Fibroblast of pulmonary artery (primary cell): ENCODE results near the gene RIMBP2.

Source experiments
- DNase-seq: peaks from one replicate; pipeline ENCODE4 v3.0.0-alpha.2; 2010; ENCODE audit warnings: low read depth
- H3K4me3 ChIP-seq: replicated peaks from 2 replicates; pipeline ENCODE4 v1.5.1; 2011; ENCODE audit warnings: low read depth, mild to moderate bottlenecking, control low read depth, low read length, moderate library complexity
- TF ChIP-seq, protein P1 (sequence below): IDR thresholded peaks from 2 replicates; pipeline ENCODE4 v1.5.1; 2011; ENCODE audit warnings: mild to moderate bottlenecking, control low read depth, low read length, inconsistent platforms; ENCODE audit errors: missing control alignments

The RIMBP2 gene

GRCh38 chr12:130508318-130508717 lies 207.8 kb downstream of the RIMBP2 start:
- TF ChIP-seq, protein P1, sequence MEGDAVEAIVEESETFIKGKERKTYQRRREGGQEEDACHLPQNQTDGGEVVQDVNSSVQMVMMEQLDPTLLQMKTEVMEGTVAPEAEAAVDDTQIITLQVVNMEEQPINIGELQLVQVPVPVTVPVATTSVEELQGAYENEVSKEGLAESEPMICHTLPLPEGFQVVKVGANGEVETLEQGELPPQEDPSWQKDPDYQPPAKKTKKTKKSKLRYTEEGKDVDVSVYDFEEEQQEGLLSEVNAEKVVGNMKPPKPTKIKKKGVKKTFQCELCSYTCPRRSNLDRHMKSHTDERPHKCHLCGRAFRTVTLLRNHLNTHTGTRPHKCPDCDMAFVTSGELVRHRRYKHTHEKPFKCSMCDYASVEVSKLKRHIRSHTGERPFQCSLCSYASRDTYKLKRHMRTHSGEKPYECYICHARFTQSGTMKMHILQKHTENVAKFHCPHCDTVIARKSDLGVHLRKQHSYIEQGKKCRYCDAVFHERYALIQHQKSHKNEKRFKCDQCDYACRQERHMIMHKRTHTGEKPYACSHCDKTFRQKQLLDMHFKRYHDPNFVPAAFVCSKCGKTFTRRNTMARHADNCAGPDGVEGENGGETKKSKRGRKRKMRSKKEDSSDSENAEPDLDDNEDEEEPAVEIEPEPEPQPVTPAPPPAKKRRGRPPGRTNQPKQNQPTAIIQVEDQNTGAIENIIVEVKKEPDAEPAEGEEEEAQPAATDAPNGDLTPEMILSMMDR, result no peak
- no peak overlapping the region for H3K4me3 ChIP-seq
- no peak for DNase-seq

DNA sequence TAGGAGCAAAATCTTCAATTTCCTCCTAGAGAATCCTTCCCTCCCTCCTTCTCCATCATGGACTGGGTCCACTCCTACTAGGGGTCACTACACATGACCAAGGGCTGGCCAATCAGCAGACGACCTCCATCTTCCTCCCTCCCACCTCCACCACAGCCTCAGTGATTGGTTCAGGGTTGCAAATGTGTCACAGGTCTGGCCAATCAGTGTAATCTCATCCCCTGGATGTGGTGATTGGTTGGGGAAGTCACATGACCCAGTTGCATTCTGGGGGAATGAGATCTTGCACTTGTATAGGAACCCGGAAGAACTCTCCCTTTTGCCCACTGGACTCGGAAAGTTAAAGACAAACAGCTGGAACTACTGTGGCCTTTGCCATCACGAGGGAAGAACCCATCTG lies 209.3 kb downstream of the RIMBP2 start:
- TF ChIP-seq, protein P1, result no peak
- no peak for DNase-seq

DNA sequence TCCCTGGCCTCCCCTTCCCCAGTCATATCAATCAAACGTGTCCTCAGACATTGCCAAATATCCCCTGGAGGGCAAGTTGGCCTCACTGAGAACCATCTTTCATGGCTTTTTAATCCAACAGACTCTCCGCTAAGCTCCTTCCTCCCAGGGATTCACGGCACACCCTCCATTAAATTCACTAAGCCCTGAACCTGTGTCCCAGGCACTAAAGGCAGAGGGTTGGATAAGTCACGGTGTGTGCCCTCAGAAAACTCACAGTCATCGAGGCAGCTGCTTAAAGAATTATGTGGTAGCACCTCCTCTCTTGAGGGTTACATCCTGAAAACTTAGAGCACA lies 211.3 kb downstream of the RIMBP2 start:
- TF ChIP-seq, protein P1, result no peak
- DNase-seq, result no peak
- H3K4me3 ChIP-seq, result no peak overlapping the region

More for the DNA sequence above, 209.3 kb downstream of the RIMBP2 start:
- no peak overlapping the region for H3K4me3 ChIP-seq

DNA sequence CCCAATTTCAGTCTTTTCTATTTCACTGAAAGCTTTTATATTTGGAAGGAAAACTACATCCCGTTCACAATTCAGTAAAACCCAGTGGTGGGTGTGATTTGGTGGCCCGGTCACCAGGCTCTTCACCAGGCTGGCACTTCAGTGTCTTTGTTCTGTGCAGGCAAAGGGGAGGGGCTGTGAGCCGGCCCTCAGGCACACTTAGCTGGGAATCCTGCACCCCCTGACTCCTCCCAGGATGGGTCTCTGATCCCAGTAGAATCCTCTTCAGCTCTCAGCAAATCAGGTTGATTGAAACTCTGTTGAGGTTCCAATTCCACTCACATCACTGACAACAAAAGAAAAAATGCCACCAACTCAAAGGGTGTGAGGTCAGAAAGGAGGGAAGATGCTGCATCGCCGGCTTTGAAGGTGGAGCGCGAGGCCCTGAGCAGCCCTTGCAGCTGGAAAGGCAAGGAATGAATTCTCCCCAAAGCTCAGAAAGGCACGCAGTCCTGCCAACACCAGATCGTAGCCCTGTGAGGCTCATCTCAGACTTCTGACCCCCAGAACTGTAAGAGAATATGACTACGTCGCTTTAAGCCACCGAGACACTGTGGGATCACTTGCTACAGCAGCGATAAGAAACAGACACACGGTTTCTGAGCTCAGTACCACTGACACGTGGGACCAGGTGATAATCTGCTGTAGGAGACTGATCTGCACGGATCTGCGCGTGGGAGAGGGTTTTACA lies 211.8 kb downstream of the RIMBP2 start:
- DNase-seq, result no peak
- TF ChIP-seq, protein P1, result no peak
- no peak overlapping the region for H3K4me3 ChIP-seq

DNA sequence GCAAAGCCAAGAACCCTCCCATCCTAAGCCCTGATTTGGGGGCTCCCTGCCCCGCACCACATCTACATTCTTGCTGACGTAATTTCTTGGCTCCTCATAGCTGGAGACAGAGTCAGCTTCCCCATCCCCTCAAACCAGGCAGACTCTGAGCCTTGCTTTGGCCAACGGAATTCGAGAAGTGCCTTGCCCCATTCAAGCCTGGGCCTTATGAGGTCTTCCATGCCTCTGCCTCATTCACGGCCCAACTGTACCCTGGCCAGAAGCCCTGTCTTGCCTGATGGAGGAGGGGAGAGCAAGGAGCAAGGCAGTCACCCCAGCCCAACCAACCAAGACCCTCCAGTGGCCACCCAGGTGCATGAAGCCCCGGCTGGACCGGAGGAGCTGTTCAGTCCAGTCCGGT lies 214.3 kb downstream of the RIMBP2 start:
- TF ChIP-seq, protein P1, result no peak
- DNase-seq, result no peak
- no peak overlapping the region for H3K4me3 ChIP-seq

DNA sequence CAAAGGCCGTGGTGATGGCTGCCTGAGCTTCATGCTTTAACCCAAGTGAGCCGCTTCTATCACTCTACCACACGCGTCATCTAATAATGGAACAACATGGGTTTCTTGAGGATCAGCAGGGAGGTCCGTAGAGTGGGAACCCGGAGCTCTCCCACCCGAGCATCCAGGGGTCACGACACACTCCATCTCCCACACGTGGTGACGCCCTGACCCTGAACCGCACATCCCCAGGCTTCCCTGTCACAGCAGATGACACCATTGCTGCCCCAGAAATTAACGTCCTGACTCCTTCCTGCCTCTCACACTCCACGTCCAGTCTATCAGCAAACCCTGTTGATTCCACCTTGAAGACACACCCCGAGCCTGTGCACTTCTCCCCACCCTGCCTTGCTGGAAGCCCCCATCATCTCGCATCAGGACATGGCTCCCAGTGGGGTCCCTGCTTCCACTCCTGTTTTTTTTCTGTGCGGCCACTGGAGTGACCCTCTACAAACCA lies 215.2 kb downstream of the RIMBP2 start:
- no peak for DNase-seq
- no peak overlapping the region for H3K4me3 ChIP-seq
- TF ChIP-seq, protein P1, result no peak

DNA sequence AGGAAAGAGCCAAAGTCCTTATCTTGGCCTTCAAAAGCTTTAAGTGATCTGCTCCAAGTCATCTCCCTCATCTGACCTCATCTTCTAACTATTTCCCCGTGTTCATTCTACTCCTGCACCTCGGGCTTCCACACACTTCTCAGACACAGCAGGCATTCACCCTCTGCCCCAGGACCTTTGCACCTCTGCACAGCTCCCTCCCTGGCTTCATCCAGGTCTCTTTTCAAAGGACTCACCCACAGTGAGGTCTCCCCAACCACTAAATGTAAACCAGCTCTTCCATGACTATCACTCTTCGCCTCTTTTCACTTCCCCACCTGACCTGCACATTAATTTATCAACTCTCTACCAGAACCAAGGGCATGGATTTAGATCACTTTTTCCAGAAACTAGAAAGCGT lies 216.6 kb downstream of the RIMBP2 start:
- TF ChIP-seq, protein P1, result no peak
- H3K4me3 ChIP-seq, result no peak overlapping the region
- no peak for DNase-seq
